HepG2 (cell line): ENCODE data around the gene CLDN19. TPM values are rescaled to one million over a fixed set of nuclear protein-coding genes. Genes with fewer than 3 reads are reported as not detected.
A peak's percentile ranks its signal among the peaks of the same experiment; 100 is the strongest.

ENCODE experiments used
- ELK4 ChIP-seq: sonication (generic); formaldehyde crosslinking; IDR thresholded peaks from 2 replicates; pipeline ENCODE4 v1.9.0; 2021; ENCODE audit warnings: missing genetic modification reagents, borderline replicate concordance
- GATAD1 ChIP-seq: IDR thresholded peaks from 2 replicates; pipeline ENCODE4 v1.6.1; 2016; ENCODE audit warnings: missing genetic modification reagents, missing compliant biosample characterization
- HNRNPK ChIP-seq: fragments of 200-400 bp; formaldehyde crosslinking; IDR thresholded peaks from 2 replicates; pipeline ENCODE4 v1.6.1; 2018; ENCODE audit warnings: low read length, low read depth, moderate library complexity, mild to moderate bottlenecking; ENCODE audit not compliant: poor library complexity, severe bottlenecking
- NONO ChIP-seq, 2 experiments: fragments of 450-650 bp in 1 of 2; sonication (generic) in 1 of 2; formaldehyde crosslinking in 1 of 2; IDR thresholded peaks in 1 of 2; conservative IDR thresholded peaks in 1 of 2; 2 replicates each; pipeline versions ENCODE4 v1.6.1 to v1.8.0; 2017 to 2022; ENCODE audit warnings: mild to moderate bottlenecking in 1 of 2, missing genetic modification reagents in 1 of 2, moderate library complexity in 1 of 2
- PAXIP1 ChIP-seq: sonication (generic); formaldehyde crosslinking; conservative IDR thresholded peaks from 2 replicates; pipeline ENCODE4 v1.4.0; 2020; ENCODE audit warnings: mild to moderate bottlenecking, missing genetic modification reagents, moderate library complexity
- SAP130 ChIP-seq: IDR thresholded peaks from 2 replicates; pipeline ENCODE4 v1.6.1; 2016; ENCODE audit warnings: low read depth
- SIN3B ChIP-seq: fragments of 150-350 bp; IDR thresholded peaks from 2 replicates; pipeline ENCODE4 v1.6.1; 2014; ENCODE audit warnings: low read length
- SOX5 ChIP-seq: IDR thresholded peaks from 2 replicates; pipeline ENCODE4 v1.6.1; 2016; ENCODE audit warnings: borderline replicate concordance
- TFDP2 ChIP-seq: sonication (generic); formaldehyde crosslinking; IDR thresholded peaks from 2 replicates; pipeline ENCODE4 v1.4.0; 2020; ENCODE audit warnings: missing genetic modification reagents
- ZNF512B ChIP-seq: sonication (generic); formaldehyde crosslinking; IDR thresholded peaks from 2 replicates; pipeline ENCODE4 v1.5.1; 2020; ENCODE audit warnings: missing genetic modification reagents, mild to moderate bottlenecking, borderline replicate concordance
- ZNF572 ChIP-seq: sonication (generic); formaldehyde crosslinking; IDR thresholded peaks from 2 replicates; pipeline ENCODE4 v1.5.1; 2020; ENCODE audit warnings: mild to moderate bottlenecking, missing genetic modification reagents
- ZNF597 ChIP-seq: sonication (generic); formaldehyde crosslinking; IDR thresholded peaks from 2 replicates; pipeline ENCODE4 v1.5.0; 2020; ENCODE audit warnings: missing genetic modification reagents
- polyA plus RNA-seq, 8 experiments: library from polyadenylated mRNA; depleted of rRNA in 3 of 8; stranded (reverse) in 7 of 8; unstranded in 1 of 8; fragments of >200 nt; fragmentation: Illumina TruSeq in 4 of 8; extraction: Trizol in 4 of 8; gene quantifications; 2 replicates each; pipeline versions ENCODE4 v1.2.1 to v1.2.3, GENCODE V29; 2011 to 2016; ENCODE audit warnings: low read depth in 4 of 8, missing spikeins in 1 of 8, mixed read lengths in 1 of 8; ENCODE audit not compliant: insufficient read depth in 1 of 8
- total RNA-seq, 5 experiments: library from RNA; depleted of rRNA; stranded (reverse); fragments of >200 nt; fragmentation: Illumina TruSeq; extraction: Trizol; gene quantifications; 2 replicates each; pipeline ENCODE4 v1.2.3, GENCODE V29; 2016; ENCODE audit warnings: low read depth in 1 of 5

The CLDN19 gene
- total and polyA plus RNA-seq, 2 of the 13 experiments (the other 11 are each of a cell fraction or from before 2014, with no cell fraction given) = 5.0 to 7.6 TPM

GRCh38 chr1:42739753-42740700 lies at the start of gene CLDN19 (continued):
- no peak for TF ChIP-seq NONO (IDR thresholded peaks at IDR 0.05)
- TF ChIP-seq NONO (CRISPR knock-in tag; conservative IDR thresholded peaks at IDR 0.05) = peak; percentile 52; the same call in 1 of the 2 replicates
- TF ChIP-seq PAXIP1 (CRISPR knock-in tag) = peak; percentile 69; the same call in 1 of the 2 replicates
- TF ChIP-seq ZNF572 (CRISPR knock-in tag) = no peak
- TF ChIP-seq GATAD1 (CRISPR knock-in tag) = no peak
- no peak for TF ChIP-seq TFDP2
- TF ChIP-seq ZNF512B (CRISPR knock-in tag) = no peak
- TF ChIP-seq SIN3B = no peak
- no peak for TF ChIP-seq ZNF597 (CRISPR knock-in tag)
- no peak for TF ChIP-seq ELK4 (CRISPR knock-in tag)
- peak; percentile 40 for TF ChIP-seq HNRNPK
- TF ChIP-seq SAP130 (CRISPR knock-in tag) = peak; percentile 60
- no peak for TF ChIP-seq SOX5 (CRISPR knock-in tag)
